MCF 10A (cell line): Measurements from ENCODE around the gene MEPE. TPM values are rescaled to one million over a fixed set of nuclear protein-coding genes. Genes with fewer than 3 reads are reported as not detected.

ENCODE experiments used
- BruUV-seq: library from RNA; stranded (reverse); fragments of 400-500 nt; replicated peaks from 2 replicates; lab custom pipeline; 2021; lab: Mats Ljungman, UMichigan
- CTCF ChIA-PET: fragments of 300-600 bp; sonication (Branson Sonifier 250); formaldehyde crosslinking; extraction: SDS; loops from one replicate; lab custom pipeline; 2021; ENCODE audit warnings: antibody characterized with exemption, inconsistent platforms; lab: Yijun Ruan, JAX
- POLR2A ChIA-PET: fragments of 300-600, 350-650 bp; sonication (Branson Sonifier 250); formaldehyde crosslinking; extraction: SDS; loops from one replicate; lab custom pipeline; 2020; ENCODE audit warnings: antibody characterized with exemption, inconsistent platforms; lab: Yijun Ruan, JAX
- DNase-seq: peaks from one replicate; pipeline ENCODE4 v3.0.0-alpha.2; 2018; ENCODE audit not compliant: unreplicated experiment
- H3K27ac Mint-ChIP-seq: one replicate; pipeline ENCODE4 v1.8.0; 2022; ENCODE audit warnings: mild to moderate bottlenecking, low read depth, mixed read lengths; ENCODE audit not compliant: unreplicated experiment
- H3K27me3 Mint-ChIP-seq: one replicate; pipeline ENCODE4 v1.8.0; 2022; ENCODE audit warnings: mixed read lengths; ENCODE audit not compliant: insufficient read depth, unreplicated experiment
- H3K36me3 Mint-ChIP-seq: one replicate; pipeline ENCODE4 v1.8.0; 2022; ENCODE audit warnings: mild to moderate bottlenecking, moderate library complexity, mixed read lengths; ENCODE audit not compliant: insufficient read depth, unreplicated experiment
- H3K4me1 Mint-ChIP-seq: one replicate; pipeline ENCODE4 v1.8.0; 2022; ENCODE audit warnings: mixed read lengths; ENCODE audit not compliant: insufficient read depth, unreplicated experiment
- H3K4me3 Mint-ChIP-seq: one replicate; pipeline ENCODE4 v1.8.0; 2022; ENCODE audit warnings: mild to moderate bottlenecking, moderate library complexity, mixed read lengths; ENCODE audit not compliant: unreplicated experiment
- H3K9me3 Mint-ChIP-seq: one replicate; pipeline ENCODE4 v1.8.0; 2022; ENCODE audit warnings: mixed read lengths; ENCODE audit not compliant: unreplicated experiment
- intact Hi-C: fragments of 100-400 bp; cut with micrococcal nuclease; formaldehyde crosslinking; loops from 2 replicates; pipeline ENCODE4 v1.14.1; 2022
- total RNA-seq: library from RNA; stranded (reverse); gene quantifications from 2 replicates; pipeline ENCODE4 v1.2.3, GENCODE V29; 2022
- TF ChIP-seq, protein P1 (sequence below): fragments of 200-600 bp; IDR thresholded peaks from one replicate; pipeline ENCODE4 v1.8.0; 2022; ENCODE audit warnings: antibody characterized with exemption, mild to moderate bottlenecking; ENCODE audit not compliant: unreplicated experiment

The MEPE gene
- total RNA-seq, 1 experiment from 2014 or later, result not detected

- H3K4me3 Mint-ChIP-seq, result no peak overlapping the region
Measured at GRCh38 chr4:87834401-87834800, 1.6 kb downstream of the MEPE start.

GRCh38 chr4:87835197-87835596, 2.4 kb downstream of the MEPE start:
- Mint-ChIP-seq H3K4me3 (no peak overlapping the region), H3K27me3 (no peaks in the 10 kb centered on the region), H3K9me3 (no peaks in the 10 kb centered on the region), H3K4me1 (no peaks in the 10 kb centered on the region), H3K36me3 (no peaks in the 10 kb centered on the region), H3K27ac (no peak overlapping the region)
- no TSS peak for BruUV-seq
- CTCF ChIA-PET, result interaction anchor here (0.5 to 2.5 kb wide), 4 partner anchors 14 to 216 kb away, joined by 3 to 9 read pairs (median 4); no protein-coding TSS in a partner anchor
- intact Hi-C loops, result no loop called here
- DNase-seq, result no peak
- TF ChIP-seq, protein P1, sequence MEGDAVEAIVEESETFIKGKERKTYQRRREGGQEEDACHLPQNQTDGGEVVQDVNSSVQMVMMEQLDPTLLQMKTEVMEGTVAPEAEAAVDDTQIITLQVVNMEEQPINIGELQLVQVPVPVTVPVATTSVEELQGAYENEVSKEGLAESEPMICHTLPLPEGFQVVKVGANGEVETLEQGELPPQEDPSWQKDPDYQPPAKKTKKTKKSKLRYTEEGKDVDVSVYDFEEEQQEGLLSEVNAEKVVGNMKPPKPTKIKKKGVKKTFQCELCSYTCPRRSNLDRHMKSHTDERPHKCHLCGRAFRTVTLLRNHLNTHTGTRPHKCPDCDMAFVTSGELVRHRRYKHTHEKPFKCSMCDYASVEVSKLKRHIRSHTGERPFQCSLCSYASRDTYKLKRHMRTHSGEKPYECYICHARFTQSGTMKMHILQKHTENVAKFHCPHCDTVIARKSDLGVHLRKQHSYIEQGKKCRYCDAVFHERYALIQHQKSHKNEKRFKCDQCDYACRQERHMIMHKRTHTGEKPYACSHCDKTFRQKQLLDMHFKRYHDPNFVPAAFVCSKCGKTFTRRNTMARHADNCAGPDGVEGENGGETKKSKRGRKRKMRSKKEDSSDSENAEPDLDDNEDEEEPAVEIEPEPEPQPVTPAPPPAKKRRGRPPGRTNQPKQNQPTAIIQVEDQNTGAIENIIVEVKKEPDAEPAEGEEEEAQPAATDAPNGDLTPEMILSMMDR, result no peak
- POLR2A ChIA-PET, result no interaction called here

More at GRCh38 chr4:87834401-87834800, 1.6 kb downstream of the MEPE start:
- POLR2A ChIA-PET, result interaction anchor here (1.1 kb wide), 1 partner anchor 15 kb away, joined by 4 read pairs; no protein-coding TSS in a partner anchor
- no peak overlapping the region for H3K27ac Mint-ChIP-seq
- TF ChIP-seq, protein P1, result no peak
- no peaks in the 10 kb centered on the region for H3K27me3 Mint-ChIP-seq
- intact Hi-C loops, result no loop called here
- no peak for DNase-seq
- no peaks in the 10 kb centered on the region for H3K9me3 Mint-ChIP-seq
- CTCF ChIA-PET, result interaction anchor here (0.8 to 2.5 kb wide), 2 partner anchors 15 to 151 kb away, joined by 3 to 9 read pairs; no protein-coding TSS in a partner anchor
- no TSS peak for BruUV-seq
- H3K4me1 Mint-ChIP-seq, result no peaks in the 10 kb centered on the region
- H3K36me3 Mint-ChIP-seq, result no peaks in the 10 kb centered on the region

DNA sequence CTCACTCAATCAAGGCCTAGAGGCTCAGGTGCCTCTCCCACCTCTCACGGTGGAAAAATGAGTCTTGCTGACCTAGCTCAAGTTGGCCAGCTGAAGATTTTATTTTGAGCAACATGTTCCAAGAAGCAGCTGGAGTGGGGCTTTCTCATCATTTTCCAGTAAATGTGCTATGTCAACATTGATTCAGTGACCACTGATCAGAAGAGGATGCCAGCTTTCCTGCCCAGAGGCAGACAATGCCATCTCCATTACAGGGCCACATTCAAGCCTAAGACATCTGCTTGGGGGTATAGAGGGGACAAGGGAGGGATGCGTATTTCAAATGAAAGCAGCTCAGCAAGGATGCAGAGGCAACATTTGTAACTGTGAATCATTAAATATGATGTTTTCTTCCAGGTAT, 3.0 kb downstream of the MEPE start:
- H3K27me3 Mint-ChIP-seq, result no peaks in the 10 kb centered on the region
- BruUV-seq, result no TSS peak
- no peaks in the 10 kb centered on the region for H3K9me3 Mint-ChIP-seq
- ChIA-PET CTCF (interaction anchor here (0.5 to 2.5 kb wide), 3 partner anchors 13 to 216 kb away, joined by 4 to 9 read pairs (median 4); no protein-coding TSS in a partner anchor), POLR2A (no interaction called here)
- H3K36me3 Mint-ChIP-seq, result no peaks in the 10 kb centered on the region
- H3K4me1 Mint-ChIP-seq, result no peaks in the 10 kb centered on the region
- intact Hi-C loops, result no loop called here
- H3K4me3 Mint-ChIP-seq, result no peak overlapping the region
- no peak for DNase-seq
- no peak overlapping the region for H3K27ac Mint-ChIP-seq
- TF ChIP-seq, protein P1, result no peak

GRCh38 chr4:87838205-87838604, 5.4 kb downstream of the MEPE start:
- intact Hi-C loops, result loop anchor here (2.0 kb wide), 1 partner anchor 463 kb away; no protein-coding TSS in a partner anchor
- H3K4me3 Mint-ChIP-seq, result no peak overlapping the region
- CTCF ChIA-PET, result interaction anchor here (0.6 to 4.2 kb wide), 29 partner anchors 8 to 1872 kb away, joined by 3 to 77 read pairs (median 5); partner anchors contain the start of gene IBSP
- peaks cover 2% of the 10 kb centered on the region for H3K4me1 Mint-ChIP-seq
- H3K36me3 Mint-ChIP-seq, result no peaks in the 10 kb centered on the region
- no peaks in the 10 kb centered on the region for H3K9me3 Mint-ChIP-seq
- H3K27me3 Mint-ChIP-seq, result no peaks in the 10 kb centered on the region
- POLR2A ChIA-PET, result interaction anchor here (0.7 to 1.3 kb wide), 2 partner anchors 19 to 158 kb away, joined by 3 to 4 read pairs; no protein-coding TSS in a partner anchor
- TF ChIP-seq, protein P1, result no peak
- BruUV-seq, result no TSS peak
- no peak overlapping the region for H3K27ac Mint-ChIP-seq
- no peak for DNase-seq
